ENCODE measurements around the gene LSAMP. TPM values are rescaled to one million over a fixed set of nuclear protein-coding genes. Genes with fewer than 3 reads are reported as not detected.

LSAMP gene
- total RNA-seq, 1 donor from 2014 or later: 3.9 TPM

DNA sequence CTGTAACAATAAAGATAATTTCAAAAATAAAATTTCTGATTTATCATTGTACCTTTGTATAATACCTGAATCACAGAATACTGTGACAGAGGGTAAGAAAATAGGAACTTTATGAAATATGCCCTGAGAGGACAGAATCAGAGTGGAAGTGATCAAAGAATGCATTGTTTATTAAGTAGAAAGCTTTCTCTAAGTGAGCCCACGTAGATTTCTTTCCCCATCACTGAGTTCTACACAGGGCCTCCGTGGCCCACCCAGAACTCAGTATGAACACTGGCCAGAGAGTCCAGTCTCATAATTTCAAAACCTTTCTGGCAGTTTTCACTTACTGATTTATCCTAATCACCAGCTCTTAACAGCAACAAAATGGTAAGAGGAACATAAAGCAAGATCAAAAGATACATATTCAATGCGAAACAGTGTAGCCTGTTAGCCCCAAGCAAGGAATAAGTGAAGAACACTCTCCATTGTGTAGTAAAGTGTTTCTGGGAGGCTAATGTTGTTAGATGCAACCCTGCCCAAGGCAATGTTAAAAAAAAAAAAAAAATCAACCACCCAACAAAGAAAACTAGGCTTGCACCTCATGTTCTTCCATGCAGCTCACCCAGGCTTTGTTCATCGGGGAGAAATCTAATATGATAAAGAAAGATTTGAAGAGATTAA, 341.3 kb downstream of the LSAMP start:
- intact Hi-C loops (cut with DNase I): no loop called here
- no peaks in the 10 kb centered on the region for H3K4me1 ChIP-seq
- no peaks in the 10 kb centered on the region for H3K36me3 ChIP-seq
- H3K9me3 ChIP-seq: no peaks in the 10 kb centered on the region
- no peak for DNase-seq (ENCODE audit: extremely low spot score in 2 of 2)
- no peak for TF ChIP-seq POLR2A (IDR thresholded peaks at IDR 0.05)
- TF ChIP-seq POLR2AphosphoS5 (IDR thresholded peaks at IDR 0.05; ENCODE audit: insufficient read depth in 1 of 2, low read depth in 1 of 2): no peak
- H3K27ac ChIP-seq: no peak overlapping the region
- H3K27me3 ChIP-seq: no peaks in the 10 kb centered on the region
- H3K4me3 ChIP-seq: no peak overlapping the region

DNA sequence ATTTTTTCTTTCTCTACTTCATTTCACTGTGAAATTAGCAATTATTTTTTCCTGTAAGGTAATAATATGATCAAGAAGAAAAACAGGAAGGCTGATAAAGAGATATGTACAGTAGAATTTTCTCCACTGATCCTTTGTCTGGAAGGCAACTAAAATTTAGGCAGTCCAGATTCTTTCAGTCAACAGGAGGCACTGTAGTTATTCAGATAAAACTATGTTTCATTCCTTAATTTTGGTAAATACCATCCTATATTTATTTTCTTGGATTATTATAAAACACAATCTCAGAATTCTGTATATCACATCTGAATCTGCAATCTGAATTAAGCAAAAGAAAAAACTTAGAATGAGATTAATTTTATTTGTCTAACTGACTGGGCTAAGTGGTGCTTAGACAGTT, 343.2 kb downstream of the LSAMP start:
- no peak overlapping the region for H3K4me3 ChIP-seq
- no peak for TF ChIP-seq POLR2A (IDR thresholded peaks at IDR 0.05)
- no peak for TF ChIP-seq POLR2AphosphoS5 (IDR thresholded peaks at IDR 0.05; ENCODE audit: insufficient read depth in 1 of 2, low read depth in 1 of 2)
- TF ChIP-seq, protein P1, sequence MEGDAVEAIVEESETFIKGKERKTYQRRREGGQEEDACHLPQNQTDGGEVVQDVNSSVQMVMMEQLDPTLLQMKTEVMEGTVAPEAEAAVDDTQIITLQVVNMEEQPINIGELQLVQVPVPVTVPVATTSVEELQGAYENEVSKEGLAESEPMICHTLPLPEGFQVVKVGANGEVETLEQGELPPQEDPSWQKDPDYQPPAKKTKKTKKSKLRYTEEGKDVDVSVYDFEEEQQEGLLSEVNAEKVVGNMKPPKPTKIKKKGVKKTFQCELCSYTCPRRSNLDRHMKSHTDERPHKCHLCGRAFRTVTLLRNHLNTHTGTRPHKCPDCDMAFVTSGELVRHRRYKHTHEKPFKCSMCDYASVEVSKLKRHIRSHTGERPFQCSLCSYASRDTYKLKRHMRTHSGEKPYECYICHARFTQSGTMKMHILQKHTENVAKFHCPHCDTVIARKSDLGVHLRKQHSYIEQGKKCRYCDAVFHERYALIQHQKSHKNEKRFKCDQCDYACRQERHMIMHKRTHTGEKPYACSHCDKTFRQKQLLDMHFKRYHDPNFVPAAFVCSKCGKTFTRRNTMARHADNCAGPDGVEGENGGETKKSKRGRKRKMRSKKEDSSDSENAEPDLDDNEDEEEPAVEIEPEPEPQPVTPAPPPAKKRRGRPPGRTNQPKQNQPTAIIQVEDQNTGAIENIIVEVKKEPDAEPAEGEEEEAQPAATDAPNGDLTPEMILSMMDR (IDR thresholded peaks at IDR 0.05): no peak
- no peaks in the 10 kb centered on the region for H3K36me3 ChIP-seq
- H3K27me3 ChIP-seq: no peaks in the 10 kb centered on the region
- H3K4me1 ChIP-seq: no peaks in the 10 kb centered on the region
- intact Hi-C loops (cut with DNase I): no loop called here
- DNase-seq (ENCODE audit: extremely low spot score in 2 of 2): no peak
- no peak overlapping the region for H3K27ac ChIP-seq
- H3K9me3 ChIP-seq: no peaks in the 10 kb centered on the region

DNA sequence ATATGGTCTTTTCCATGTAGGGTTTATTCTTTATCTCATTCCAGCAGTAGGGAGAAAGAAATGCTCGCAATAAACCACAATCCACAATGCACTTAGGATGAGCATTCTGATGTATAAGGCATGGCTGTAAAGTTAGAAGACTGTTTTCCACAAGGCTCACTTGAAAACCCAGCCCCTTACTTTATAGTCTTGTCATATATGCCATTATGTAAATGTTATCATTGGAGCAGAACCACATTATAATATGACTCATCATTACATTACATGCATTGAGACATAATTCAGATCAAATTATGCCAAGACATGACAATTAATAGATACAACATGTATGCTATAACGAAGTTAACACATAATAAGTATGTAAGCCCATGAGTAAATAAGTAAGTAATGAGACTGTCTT, 348.1 kb downstream of the LSAMP start:
- no peak for TF ChIP-seq POLR2A (IDR thresholded peaks at IDR 0.05)
- no peak for DNase-seq (ENCODE audit: extremely low spot score in 2 of 2)
- no peak overlapping the region for H3K27ac ChIP-seq
- no peaks in the 10 kb centered on the region for H3K36me3 ChIP-seq
- H3K4me3 ChIP-seq: no peak overlapping the region
- H3K9me3 ChIP-seq: no peaks in the 10 kb centered on the region
- H3K27me3 ChIP-seq: no peaks in the 10 kb centered on the region
- no peaks in the 10 kb centered on the region for H3K4me1 ChIP-seq
- intact Hi-C loops (cut with DNase I): no loop called here

DNA sequence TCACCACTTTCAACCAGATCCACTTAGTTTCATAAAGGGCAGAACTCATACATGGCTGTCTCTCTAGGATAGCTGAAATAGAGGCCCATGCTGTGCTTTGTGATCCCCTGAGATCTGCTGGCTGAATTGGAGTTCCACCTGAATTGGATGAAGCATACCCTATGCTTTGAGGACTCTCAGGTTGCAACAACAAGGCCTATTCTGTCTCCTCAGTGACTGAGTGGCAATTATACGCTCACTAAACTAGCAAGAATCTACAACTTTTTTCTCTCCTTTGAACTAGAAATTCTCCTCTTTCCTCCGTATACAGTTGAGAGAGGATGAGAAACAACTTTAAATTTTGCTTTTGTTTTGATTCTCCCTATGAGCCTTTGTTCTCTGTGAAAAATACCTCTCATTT, 348.7 kb downstream of the LSAMP start:
- no peak for DNase-seq (ENCODE audit: extremely low spot score in 2 of 2)
- Histone ChIP-seq H3K27me3 (no peaks in the 10 kb centered on the region), H3K4me3 (no peak overlapping the region), H3K4me1 (no peaks in the 10 kb centered on the region), H3K36me3 (no peaks in the 10 kb centered on the region), H3K9me3 (no peaks in the 10 kb centered on the region), H3K27ac (no peak overlapping the region)
- TF ChIP-seq, protein P1 (IDR thresholded peaks at IDR 0.05): no peak
- TF ChIP-seq POLR2AphosphoS5 (IDR thresholded peaks at IDR 0.05; ENCODE audit: insufficient read depth in 1 of 2, low read depth in 1 of 2) (no peak), POLR2A (IDR thresholded peaks at IDR 0.05) (no peak)
- intact Hi-C loops (cut with DNase I): no loop called here

DNA sequence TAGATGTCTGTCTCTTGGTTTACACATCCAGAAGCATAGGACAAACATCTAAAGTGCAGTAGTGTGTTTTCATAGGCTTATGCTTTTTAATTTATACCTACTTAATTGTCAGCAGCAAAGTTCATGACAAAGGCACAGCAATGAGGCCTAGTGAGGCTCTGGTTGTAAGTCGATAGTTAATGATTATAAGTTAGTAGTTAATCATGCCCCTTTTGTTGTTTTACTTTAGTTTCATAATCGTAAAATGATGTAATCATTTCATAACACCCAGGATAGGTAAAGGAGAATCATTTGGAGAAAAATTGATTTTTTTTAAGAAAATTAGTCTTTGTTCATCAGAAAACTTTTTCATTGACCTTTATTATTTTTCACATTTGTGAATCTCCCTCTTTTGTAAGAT, 351.9 kb downstream of the LSAMP start:
- TF ChIP-seq, protein P1 (IDR thresholded peaks at IDR 0.05): no peak
- TF ChIP-seq POLR2A (IDR thresholded peaks at IDR 0.05) (no peak), POLR2AphosphoS5 (IDR thresholded peaks at IDR 0.05; ENCODE audit: insufficient read depth in 1 of 2, low read depth in 1 of 2) (no peak)
- H3K27me3 ChIP-seq: no peaks in the 10 kb centered on the region
- H3K4me1 ChIP-seq: no peaks in the 10 kb centered on the region
- no peaks in the 10 kb centered on the region for H3K36me3 ChIP-seq
- H3K9me3 ChIP-seq: no peaks in the 10 kb centered on the region
- intact Hi-C loops (cut with DNase I): no loop called here
- H3K27ac ChIP-seq: no peak overlapping the region
- H3K4me3 ChIP-seq: no peak overlapping the region
- no peak for DNase-seq (ENCODE audit: extremely low spot score in 2 of 2)

DNA sequence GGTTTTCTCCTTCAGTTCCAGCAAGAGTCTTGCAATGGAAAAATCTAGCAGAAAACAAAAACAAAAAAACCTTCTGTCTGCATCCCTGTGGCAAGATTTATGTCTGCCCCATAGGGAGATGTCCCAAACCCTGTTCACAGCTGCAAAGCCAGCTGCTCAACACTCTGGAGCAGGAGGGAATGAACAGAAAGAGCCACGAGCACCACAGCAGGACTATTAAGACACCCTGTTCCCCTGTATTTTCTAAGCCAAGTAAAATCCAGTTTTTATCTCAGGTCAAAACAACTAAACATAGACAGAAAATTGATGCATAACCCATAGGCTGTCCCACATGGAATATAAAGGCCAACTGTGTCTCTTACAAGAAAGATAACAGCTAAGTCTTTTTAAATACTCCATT, 357.9 kb downstream of the LSAMP start:
- no peaks in the 10 kb centered on the region for H3K4me1 ChIP-seq
- no peak overlapping the region for H3K27ac ChIP-seq
- H3K36me3 ChIP-seq: no peaks in the 10 kb centered on the region
- intact Hi-C loops (cut with DNase I): no loop called here
- no peaks in the 10 kb centered on the region for H3K9me3 ChIP-seq
- TF ChIP-seq POLR2AphosphoS5 (IDR thresholded peaks at IDR 0.05; ENCODE audit: insufficient read depth in 1 of 2, low read depth in 1 of 2): no peak
- TF ChIP-seq, protein P1 (IDR thresholded peaks at IDR 0.05): no peak
- no peak for TF ChIP-seq POLR2A (IDR thresholded peaks at IDR 0.05)
- no peak overlapping the region for H3K4me3 ChIP-seq
- DNase-seq (ENCODE audit: extremely low spot score in 2 of 2): no peak
- no peaks in the 10 kb centered on the region for H3K27me3 ChIP-seq
